ENCODE data around the gene MYL6B.
A peak's percentile ranks its signal among the peaks of the same experiment; 100 is the strongest.

The MYL6B gene

DNA sequence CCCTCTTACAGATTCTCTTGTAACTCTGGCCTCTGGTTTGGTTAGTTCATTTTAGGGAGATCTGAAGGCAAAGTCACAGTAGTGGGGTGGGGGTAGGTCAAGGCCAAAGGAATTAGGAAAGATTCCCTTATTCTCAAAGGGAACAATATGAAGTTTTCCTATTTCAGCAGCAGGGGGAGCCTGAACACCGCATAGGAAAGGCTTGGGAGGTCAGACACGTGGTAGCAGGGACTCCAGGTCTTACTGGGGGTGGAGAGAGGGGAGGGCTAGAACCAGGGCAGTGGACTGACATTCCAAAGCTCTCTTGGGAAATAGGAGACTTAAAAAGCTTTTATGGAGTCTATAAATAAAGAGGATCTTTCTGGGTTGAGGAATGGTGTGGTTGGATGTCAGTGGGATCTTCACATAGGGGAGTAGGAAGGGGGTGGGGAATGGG is 33.0 kb upstream of the MYL6B start:
- Histone ChIP-seq H3K4me3 (ENCODE audit: low read depth in 1 of 2, low read length in 1 of 2) (peak overlapping the region; percentile 87 to 96), H3K36me3 (peaks cover 23% of the 10 kb centered on the region), H3K27ac (peak overlapping the region; percentile 96), H3K27me3 (no peaks in the 10 kb centered on the region), H3K9me3 (no peaks in the 10 kb centered on the region), H3K4me1 (ENCODE audit: control insufficient read depth in 1 of 2, insufficient read depth in 1 of 2, low read depth in 1 of 2, low read length in 1 of 2) (peaks cover 42 to 44% of the 10 kb centered on the region in 2 experiments)
- peak; percentile 80 for TF ChIP-seq CTCF (IDR thresholded peaks at IDR 0.05)

- Histone ChIP-seq H3K4me1 (ENCODE audit: control insufficient read depth in 1 of 2, insufficient read depth in 1 of 2, low read depth in 1 of 2, low read length in 1 of 2) (peaks cover 44 to 50% of the 10 kb centered on the region in 2 experiments), H3K27me3 (no peaks in the 10 kb centered on the region), H3K36me3 (peaks cover 23% of the 10 kb centered on the region), H3K9me3 (no peaks in the 10 kb centered on the region), H3K4me3 (ENCODE audit: low read depth in 1 of 2, low read length in 1 of 2) (no peak overlapping the region), H3K27ac (no peak overlapping the region)
- no peak for TF ChIP-seq CTCF (IDR thresholded peaks at IDR 0.05)
These were observed 32.1 kb upstream of the MYL6B start for GRCh38 chr12:56120158-56120846.

DNA sequence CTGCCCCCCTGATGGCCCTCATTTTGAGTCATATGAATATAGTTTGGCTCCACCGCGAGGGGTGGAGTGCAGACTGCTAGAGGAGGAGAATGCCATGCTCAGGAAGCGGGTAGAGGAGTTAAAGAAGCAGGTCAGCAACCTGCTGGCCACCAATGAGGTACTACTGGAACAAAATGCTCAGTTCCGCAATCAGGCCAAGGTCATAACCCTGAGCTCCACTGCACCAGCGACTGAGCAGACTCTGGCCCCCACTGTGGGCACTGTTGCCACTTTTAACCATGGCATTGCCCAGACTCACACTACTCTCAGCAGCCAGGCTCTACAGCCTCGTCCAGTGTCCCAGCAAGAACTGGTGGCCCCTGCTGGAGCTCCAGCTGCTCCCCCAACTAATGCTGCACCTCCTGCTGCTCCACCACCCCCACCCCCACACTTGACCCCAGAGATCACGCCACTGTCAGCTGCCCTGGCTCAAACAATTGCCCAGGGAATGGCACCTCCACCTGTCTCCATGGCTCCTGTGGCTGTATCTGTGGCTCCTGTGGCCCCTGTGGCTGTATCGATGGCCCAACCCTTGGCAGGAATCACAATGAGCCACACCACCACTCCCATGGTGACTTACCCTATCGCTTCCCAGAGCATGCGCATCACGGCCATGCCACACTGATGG is 31.1 kb upstream of the MYL6B start:
- H3K36me3 ChIP-seq, result peaks cover 23% of the 10 kb centered on the region
- H3K9me3 ChIP-seq, result no peaks in the 10 kb centered on the region
- H3K4me3 ChIP-seq (ENCODE audit: low read depth in 1 of 2, low read length in 1 of 2), result no peak overlapping the region
- TF ChIP-seq CTCF (IDR thresholded peaks at IDR 0.05), result no peak
- H3K4me1 ChIP-seq (ENCODE audit: control insufficient read depth in 1 of 2, insufficient read depth in 1 of 2, low read depth in 1 of 2, low read length in 1 of 2), result peaks cover 50 to 56% of the 10 kb centered on the region in 2 experiments
- H3K27ac ChIP-seq, result no peak overlapping the region
- no peaks in the 10 kb centered on the region for H3K27me3 ChIP-seq

DNA sequence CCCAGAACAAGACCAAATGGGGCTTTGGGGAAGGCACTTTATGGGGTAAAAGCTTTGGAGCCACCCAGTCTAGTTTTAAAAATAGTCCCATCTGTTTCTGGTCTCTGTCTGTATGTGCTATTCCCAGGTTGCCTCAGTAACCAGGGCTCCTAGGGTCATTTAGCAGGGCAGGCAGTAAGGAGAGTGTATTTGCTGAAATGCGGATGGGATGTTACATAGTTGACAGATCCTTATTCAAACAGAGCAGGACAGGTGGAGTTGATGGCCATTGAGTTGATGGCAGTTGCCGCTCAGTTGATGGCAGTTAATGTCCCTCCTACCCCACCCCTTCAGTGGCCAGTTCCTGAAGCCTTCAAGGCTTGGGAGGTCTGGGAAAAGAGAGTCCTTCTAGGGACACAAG is 29.8 kb upstream of the MYL6B start:
- peaks cover 23% of the 10 kb centered on the region for H3K36me3 ChIP-seq

DNA sequence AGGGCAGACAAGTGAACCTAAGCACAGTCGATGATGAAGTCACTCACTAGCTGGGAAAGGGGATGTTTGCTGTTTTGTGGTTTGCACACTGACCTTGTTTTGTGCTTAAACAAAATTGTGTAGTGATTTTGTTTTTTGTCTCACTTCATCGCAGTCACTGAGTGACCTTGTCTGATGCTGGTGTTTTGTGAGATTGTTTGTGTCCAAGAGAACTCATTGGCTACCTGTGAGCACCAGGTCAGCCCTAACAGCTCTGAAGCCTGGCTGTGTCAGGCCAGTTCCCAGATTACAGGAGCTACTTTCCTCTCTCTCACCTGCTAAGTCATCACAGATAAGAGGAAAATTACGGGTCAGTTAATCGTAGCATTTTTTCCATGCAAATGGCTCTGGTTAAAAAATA is 28.3 kb upstream of the MYL6B start:
- Histone ChIP-seq H3K36me3 (peaks cover 23% of the 10 kb centered on the region), H3K27ac (peak overlapping the region; percentile 89), H3K9me3 (no peaks in the 10 kb centered on the region), H3K4me1 (ENCODE audit: control insufficient read depth in 1 of 2, insufficient read depth in 1 of 2, low read depth in 1 of 2, low read length in 1 of 2) (peaks cover 55 to 61% of the 10 kb centered on the region in 2 experiments), H3K4me3 (ENCODE audit: low read depth in 1 of 2, low read length in 1 of 2) (no peak overlapping the region), H3K27me3 (no peaks in the 10 kb centered on the region)
- TF ChIP-seq CTCF (IDR thresholded peaks at IDR 0.05), result no peak

More for the DNA sequence above, 29.8 kb upstream of the MYL6B start:
- Histone ChIP-seq H3K27ac (peak overlapping the region; percentile 36), H3K4me3 (ENCODE audit: low read depth in 1 of 2, low read length in 1 of 2) (no peak overlapping the region), H3K27me3 (no peaks in the 10 kb centered on the region), H3K9me3 (no peaks in the 10 kb centered on the region), H3K4me1 (ENCODE audit: control insufficient read depth in 1 of 2, insufficient read depth in 1 of 2, low read depth in 1 of 2, low read length in 1 of 2) (peaks cover 56 to 60% of the 10 kb centered on the region in 2 experiments)
- no peak for TF ChIP-seq CTCF (IDR thresholded peaks at IDR 0.05)

All from neutrophil (primary cell).